ENCODE results near the gene TNFRSF8. TPM values are rescaled to one million over a fixed set of nuclear protein-coding genes. Genes with fewer than 3 reads are reported as not detected.
A peak's percentile ranks its signal among the peaks of the same experiment; 100 is the strongest.

TNFRSF8 gene
- total and polyA plus RNA-seq, 2 donors (not counting 1 experiment from before 2014, with no cell fraction given), result 0.36 to 0.57 TPM

DNA sequence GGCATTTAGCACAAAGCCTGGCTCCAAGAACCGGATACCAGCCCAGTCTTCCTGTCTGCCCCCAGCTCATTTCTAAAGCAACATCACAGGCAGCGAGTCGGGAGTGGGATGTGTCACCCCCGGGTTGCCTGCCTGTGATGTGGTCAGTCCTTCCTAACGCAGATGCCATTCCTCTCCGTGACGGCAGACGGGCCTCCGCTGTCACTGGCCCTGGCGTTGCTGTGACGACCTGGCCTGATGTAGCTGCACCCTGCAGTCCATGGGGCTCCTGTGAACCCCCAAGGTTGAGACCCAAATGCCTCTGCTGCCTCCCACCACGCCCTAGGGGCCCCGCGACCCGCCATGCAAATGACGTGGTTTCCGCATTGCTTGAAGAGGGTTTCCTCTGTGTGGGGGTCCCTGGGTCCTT, 116.0 kb downstream of the TNFRSF8 start:
- H3K9me3 Mint-ChIP-seq (ENCODE audit: insufficient read depth), result no peaks in the 10 kb centered on the region
- peak overlapping the region in 1 of 5 experiments; percentile 10 for H3K4me3 ChIP-seq (ENCODE audit: control extremely low read depth in 1 of 5, extremely low read depth in 1 of 5, insufficient read depth in 1 of 5, low read depth in 2 of 5, low read length in 4 of 5)
- H2AFZ ChIP-seq (ENCODE audit: insufficient read depth, low read depth, low read length, poor library complexity, severe bottlenecking), result no peak overlapping the region
- intact Hi-C loops (cut with micrococcal nuclease), result no loop called here
- peaks cover 77% of the 10 kb centered on the region for H3K4me1 Mint-ChIP-seq
- no peak for TF ChIP-seq EZH2 (IDR thresholded peaks at IDR 0.05; ENCODE audit: borderline replicate concordance, insufficient read depth, low read depth, low read length, poor library complexity, severe bottlenecking)
- TF ChIP-seq, protein P1, sequence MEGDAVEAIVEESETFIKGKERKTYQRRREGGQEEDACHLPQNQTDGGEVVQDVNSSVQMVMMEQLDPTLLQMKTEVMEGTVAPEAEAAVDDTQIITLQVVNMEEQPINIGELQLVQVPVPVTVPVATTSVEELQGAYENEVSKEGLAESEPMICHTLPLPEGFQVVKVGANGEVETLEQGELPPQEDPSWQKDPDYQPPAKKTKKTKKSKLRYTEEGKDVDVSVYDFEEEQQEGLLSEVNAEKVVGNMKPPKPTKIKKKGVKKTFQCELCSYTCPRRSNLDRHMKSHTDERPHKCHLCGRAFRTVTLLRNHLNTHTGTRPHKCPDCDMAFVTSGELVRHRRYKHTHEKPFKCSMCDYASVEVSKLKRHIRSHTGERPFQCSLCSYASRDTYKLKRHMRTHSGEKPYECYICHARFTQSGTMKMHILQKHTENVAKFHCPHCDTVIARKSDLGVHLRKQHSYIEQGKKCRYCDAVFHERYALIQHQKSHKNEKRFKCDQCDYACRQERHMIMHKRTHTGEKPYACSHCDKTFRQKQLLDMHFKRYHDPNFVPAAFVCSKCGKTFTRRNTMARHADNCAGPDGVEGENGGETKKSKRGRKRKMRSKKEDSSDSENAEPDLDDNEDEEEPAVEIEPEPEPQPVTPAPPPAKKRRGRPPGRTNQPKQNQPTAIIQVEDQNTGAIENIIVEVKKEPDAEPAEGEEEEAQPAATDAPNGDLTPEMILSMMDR (IDR thresholded peaks at IDR 0.05), result no peak
- ChIA-PET POLR2A (interaction anchor here (0.8 to 1.0 kb wide), 2 partner anchors 19 to 45 kb away, joined by 4 to 7 read pairs; no protein-coding TSS in a partner anchor), CTCF (interaction anchor here (0.6 to 8.4 kb wide), 7 partner anchors 17 to 140 kb away, joined by 3 to 48 read pairs (median 3); no protein-coding TSS in a partner anchor)
- peak overlapping the region; percentile 15 for H3K9ac ChIP-seq (ENCODE audit: low read length)
- peak overlapping the region; percentile 56 for H3K27ac Mint-ChIP-seq
- H3K9me3 ChIP-seq (ENCODE audit: control extremely low read depth in 1 of 3, control insufficient read depth in 2 of 3, insufficient read depth in 1 of 3, low read length in 2 of 3), result no peaks in the 10 kb centered on the region
- peaks cover 84% of the 10 kb centered on the region for H4K20me1 ChIP-seq (ENCODE audit: control insufficient read depth, insufficient read depth, low read length, poor library complexity, severe bottlenecking)
- H3K27ac ChIP-seq (ENCODE audit: low read length in 2 of 2), result no peak overlapping the region
- peaks cover 0 to 31% of the 10 kb centered on the region in 2 experiments for H3K36me3 ChIP-seq (replicated peaks in 1 of 2; ENCODE audit: control extremely low read depth in 1 of 2, control insufficient read depth in 1 of 2, extremely low read depth in 1 of 2, insufficient read depth in 2 of 2, low read length in 1 of 2)
- ATAC-seq (ENCODE audit: low read depth) (peak; percentile 20), DNase-seq (peak; percentile 40)
- H3K79me2 ChIP-seq (ENCODE audit: control insufficient read depth, insufficient read depth, low read length), result peaks cover 89% of the 10 kb centered on the region
- WGBS (ENCODE audit: insufficient coverage), result 18% methylated on average over 17 of the region's 17 CpGs
- H3K4me3 Mint-ChIP-seq, result peak overlapping the region; percentile 59
- peaks cover 40 to 79% of the 10 kb centered on the region in 2 donors for H3K4me1 ChIP-seq (ENCODE audit: control insufficient read depth in 2 of 2, insufficient read depth in 2 of 2, low read length in 2 of 2)
- no peaks in the 10 kb centered on the region for H3K27me3 Mint-ChIP-seq
- H3K27me3 ChIP-seq (replicated peaks in 1 of 4; ENCODE audit: control extremely low read depth in 1 of 4, control insufficient read depth in 3 of 4, insufficient read depth in 4 of 4, low read length in 3 of 4), result no peaks in the 10 kb centered on the region
- peak overlapping the region; percentile 58 for H3K4me2 ChIP-seq (replicated peaks; ENCODE audit: low read depth, low read length, poor library complexity, severe bottlenecking)

DNA sequence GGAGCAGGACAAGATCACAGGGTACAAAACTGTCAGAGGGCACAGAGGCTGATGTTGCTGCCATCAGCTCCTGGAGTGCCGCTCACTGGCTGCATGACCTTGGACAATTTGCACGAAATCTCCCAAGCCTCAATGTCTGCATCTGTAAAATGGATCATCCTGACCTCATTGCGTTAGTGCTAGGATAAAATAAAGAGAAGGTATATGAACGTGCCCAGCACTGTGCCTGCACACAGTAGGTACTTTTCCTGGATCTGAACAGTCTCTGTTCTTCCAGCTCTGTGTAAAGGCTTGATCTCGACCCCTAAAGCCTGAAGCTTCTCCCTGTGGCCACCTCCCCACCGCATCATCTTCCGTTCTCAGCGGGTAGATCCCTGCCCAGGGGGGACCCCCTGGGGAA, 116.6 kb downstream of the TNFRSF8 start:
- H3K4me2 ChIP-seq (replicated peaks; ENCODE audit: low read depth, low read length, poor library complexity, severe bottlenecking), result peak overlapping the region; percentile 58
- DNase-seq (no peak), ATAC-seq (ENCODE audit: low read depth) (no peak)
- no peaks in the 10 kb centered on the region for H3K27me3 Mint-ChIP-seq
- H3K4me1 Mint-ChIP-seq, result peaks cover 76% of the 10 kb centered on the region
- peaks cover 0 to 34% of the 10 kb centered on the region in 2 experiments for H3K36me3 ChIP-seq (replicated peaks in 1 of 2; ENCODE audit: control extremely low read depth in 1 of 2, control insufficient read depth in 1 of 2, extremely low read depth in 1 of 2, insufficient read depth in 2 of 2, low read length in 1 of 2)
- WGBS (ENCODE audit: insufficient coverage), result 96% methylated on average over 8 of the region's 8 CpGs
- H3K4me3 Mint-ChIP-seq, result peak overlapping the region; percentile 32
- CTCF ChIA-PET, result interaction anchor here (1.2 to 8.4 kb wide), 3 partner anchors 29 to 141 kb away, joined by 3 to 48 read pairs (median 6); no protein-coding TSS in a partner anchor
- H4K20me1 ChIP-seq (ENCODE audit: control insufficient read depth, insufficient read depth, low read length, poor library complexity, severe bottlenecking), result peaks cover 84% of the 10 kb centered on the region
- no peak overlapping the region for H3K27ac ChIP-seq (ENCODE audit: low read length in 2 of 2)
- H3K9me3 ChIP-seq (ENCODE audit: control extremely low read depth in 1 of 3, control insufficient read depth in 2 of 3, insufficient read depth in 1 of 3, low read length in 2 of 3), result no peaks in the 10 kb centered on the region
- H3K79me2 ChIP-seq (ENCODE audit: control insufficient read depth, insufficient read depth, low read length), result peaks cover 89% of the 10 kb centered on the region
- no peaks in the 10 kb centered on the region for H3K9me3 Mint-ChIP-seq (ENCODE audit: insufficient read depth)
- H3K4me3 ChIP-seq (ENCODE audit: control extremely low read depth in 1 of 5, extremely low read depth in 1 of 5, insufficient read depth in 1 of 5, low read depth in 2 of 5, low read length in 4 of 5), result no peak overlapping the region
- POLR2A ChIA-PET, result interaction anchor here (0.8 to 1.2 kb wide), 3 partner anchors 20 to 46 kb away, joined by 3 to 7 read pairs (median 4); no protein-coding TSS in a partner anchor
- no peak overlapping the region for H3K9ac ChIP-seq (ENCODE audit: low read length)
- no peak for TF ChIP-seq EZH2 (IDR thresholded peaks at IDR 0.05; ENCODE audit: borderline replicate concordance, insufficient read depth, low read depth, low read length, poor library complexity, severe bottlenecking)
- TF ChIP-seq, protein P1 (IDR thresholded peaks at IDR 0.05), result no peak
- H3K27ac Mint-ChIP-seq, result peak overlapping the region; percentile 16
- no peaks in the 10 kb centered on the region for H3K27me3 ChIP-seq (replicated peaks in 1 of 4; ENCODE audit: control extremely low read depth in 1 of 4, control insufficient read depth in 3 of 4, insufficient read depth in 4 of 4, low read length in 3 of 4)
- intact Hi-C loops (cut with micrococcal nuclease), result loop anchor here (5.0 kb wide), 1 partner anchor 37 kb away; no protein-coding TSS in a partner anchor
- peaks cover 41 to 80% of the 10 kb centered on the region in 2 donors for H3K4me1 ChIP-seq (ENCODE audit: control insufficient read depth in 2 of 2, insufficient read depth in 2 of 2, low read length in 2 of 2)
- no peak overlapping the region for H2AFZ ChIP-seq (ENCODE audit: insufficient read depth, low read depth, low read length, poor library complexity, severe bottlenecking)
